ENCODE measurements around the gene ADAM23.

The ADAM23 gene

GRCh38 chr2:206611191-206611590, 167.9 kb downstream of the ADAM23 start:
- Histone ChIP-seq H3K9me3 (ENCODE audit: low read length) (no peaks in the 10 kb centered on the region), H3K4me3 (ENCODE audit: low read depth, low read length, poor library complexity, severe bottlenecking) (no peak overlapping the region), H3K27ac (ENCODE audit: low read depth, low read length, poor library complexity, severe bottlenecking) (no peak overlapping the region), H3F3A (ENCODE audit: insufficient read depth, low read length) (no peaks in the 10 kb centered on the region), H3K79me2 (ENCODE audit: insufficient read depth, low read length) (no peaks in the 10 kb centered on the region), H3K27me3 (ENCODE audit: insufficient read depth, low read length) (no peaks in the 10 kb centered on the region), H3K9ac (ENCODE audit: low read length) (no peak overlapping the region), H2AFZ (ENCODE audit: low read length) (no peak overlapping the region), H3K4me2 (ENCODE audit: low read length) (no peak overlapping the region), H3K4me1 (ENCODE audit: insufficient read depth, low read length, severe bottlenecking) (no peaks in the 10 kb centered on the region), H3K9me2 (ENCODE audit: low read depth, low read length) (no peaks in the 10 kb centered on the region), H3K36me3 (ENCODE audit: insufficient read depth, low read length) (no peaks in the 10 kb centered on the region), H4K20me1 (ENCODE audit: insufficient read depth, low read length) (no peaks in the 10 kb centered on the region)
- TF ChIP-seq CTCF (IDR thresholded peaks at IDR 0.05; ENCODE audit: low read length) (no peak), EZH2 (IDR thresholded peaks at IDR 0.05; ENCODE audit: borderline replicate concordance, low read length) (no peak)

GRCh38 chr2:206611736-206612135, 168.4 kb downstream of the ADAM23 start:
- Histone ChIP-seq H3K9me2 (ENCODE audit: low read depth, low read length) (no peaks in the 10 kb centered on the region), H3K4me1 (ENCODE audit: insufficient read depth, low read length, severe bottlenecking) (no peaks in the 10 kb centered on the region), H3K27me3 (ENCODE audit: insufficient read depth, low read length) (no peaks in the 10 kb centered on the region), H3K9ac (ENCODE audit: low read length) (no peak overlapping the region), H4K20me1 (ENCODE audit: insufficient read depth, low read length) (no peaks in the 10 kb centered on the region), H3K9me3 (ENCODE audit: low read length) (no peaks in the 10 kb centered on the region), H3K27ac (ENCODE audit: low read depth, low read length, poor library complexity, severe bottlenecking) (no peak overlapping the region), H3K4me3 (ENCODE audit: low read depth, low read length, poor library complexity, severe bottlenecking) (no peak overlapping the region), H3F3A (ENCODE audit: insufficient read depth, low read length) (no peaks in the 10 kb centered on the region), H3K4me2 (ENCODE audit: low read length) (no peak overlapping the region), H2AFZ (ENCODE audit: low read length) (no peak overlapping the region), H3K36me3 (ENCODE audit: insufficient read depth, low read length) (no peaks in the 10 kb centered on the region), H3K79me2 (ENCODE audit: insufficient read depth, low read length) (no peaks in the 10 kb centered on the region)
- TF ChIP-seq EZH2 (IDR thresholded peaks at IDR 0.05; ENCODE audit: borderline replicate concordance, low read length) (no peak), CTCF (IDR thresholded peaks at IDR 0.05; ENCODE audit: low read length) (no peak)

- H3F3A ChIP-seq (ENCODE audit: insufficient read depth, low read length) = no peaks in the 10 kb centered on the region
- H3K36me3 ChIP-seq (ENCODE audit: insufficient read depth, low read length) = no peaks in the 10 kb centered on the region
- no peaks in the 10 kb centered on the region for H3K9me3 ChIP-seq (ENCODE audit: low read length)
- no peak overlapping the region for H2AFZ ChIP-seq (ENCODE audit: low read length)
- no peaks in the 10 kb centered on the region for H3K79me2 ChIP-seq (ENCODE audit: insufficient read depth, low read length)
- no peaks in the 10 kb centered on the region for H4K20me1 ChIP-seq (ENCODE audit: insufficient read depth, low read length)
- H3K4me2 ChIP-seq (ENCODE audit: low read length) = no peak overlapping the region
- no peak overlapping the region for H3K4me3 ChIP-seq (ENCODE audit: low read depth, low read length, poor library complexity, severe bottlenecking)
- no peak overlapping the region for H3K27ac ChIP-seq (ENCODE audit: low read depth, low read length, poor library complexity, severe bottlenecking)
- H3K9me2 ChIP-seq (ENCODE audit: low read depth, low read length) = no peaks in the 10 kb centered on the region
- no peaks in the 10 kb centered on the region for H3K27me3 ChIP-seq (ENCODE audit: insufficient read depth, low read length)
- TF ChIP-seq EZH2 (IDR thresholded peaks at IDR 0.05; ENCODE audit: borderline replicate concordance, low read length) (no peak), CTCF (IDR thresholded peaks at IDR 0.05; ENCODE audit: low read length) (no peak)
- no peaks in the 10 kb centered on the region for H3K4me1 ChIP-seq (ENCODE audit: insufficient read depth, low read length, severe bottlenecking)
- no peak overlapping the region for H3K9ac ChIP-seq (ENCODE audit: low read length)
Measured at GRCh38 chr2:206614811-206615210, 171.5 kb downstream of the ADAM23 start.
